NCI-H128 (cell line): ENCODE measurements around the gene RFX1.
"Not testable (repeated sequence)": the region's sequence is repeated elsewhere in the genome, so short reads cannot be mapped to it uniquely, and the experiment has no call there.

Experiments used
- DNase-seq: peaks from one replicate; lab custom pipeline; 2025; ENCODE audit not compliant: unreplicated experiment; lab: John Stamatoyannopoulos, UW

The RFX1 gene

GRCh38 chr19:13979686-13980085, 26.4 kb downstream of the RFX1 start:
- DNase-seq, result no peak

GRCh38 chr19:13979244-13979615, 26.9 kb downstream of the RFX1 start:
- DNase-seq, result no peak

GRCh38 chr19:13978351-13979243, 27.5 kb downstream of the RFX1 start:
- DNase-seq, result no peak

GRCh38 chr19:13977803-13978202, 28.3 kb downstream of the RFX1 start:
- no peak for DNase-seq

GRCh38 chr19:13976446-13976845, 29.7 kb downstream of the RFX1 start:
- DNase-seq, result no peak

- DNase-seq, result no peak
These were observed 30.2 kb downstream of the RFX1 start for GRCh38 chr19:13975870-13976269.

GRCh38 chr19:13974073-13974472, 32.0 kb downstream of the RFX1 start:
- DNase-seq, result no peak

- DNase-seq, result not testable (repeated sequence)
These were observed 32.6 kb downstream of the RFX1 start for GRCh38 chr19:13973479-13973878.

- DNase-seq, result no peak
These were observed 33.6 kb downstream of the RFX1 start for GRCh38 chr19:13972368-13973155.

- not testable (repeated sequence) for DNase-seq
These were observed 34.3 kb downstream of the RFX1 start for GRCh38 chr19:13971868-13972267.

- no peak for DNase-seq
These were observed 36.2 kb downstream of the RFX1 start for GRCh38 chr19:13969897-13970296.

GRCh38 chr19:13968999-13969398, 37.1 kb downstream of the RFX1 start:
- DNase-seq, result no peak

- DNase-seq, result no peak
These were observed 37.7 kb downstream of the RFX1 start for GRCh38 chr19:13968383-13968935.

GRCh38 chr19:13967206-13967605, 38.9 kb downstream of the RFX1 start:
- not testable (repeated sequence) for DNase-seq

- DNase-seq, result no peak
These were observed 39.4 kb downstream of the RFX1 start for GRCh38 chr19:13966684-13967128.

- DNase-seq, result no peak
These were observed 40.0 kb downstream of the RFX1 start for GRCh38 chr19:13965926-13966683.

- no peak for DNase-seq
These were observed 40.7 kb downstream of the RFX1 start for GRCh38 chr19:13965377-13965896.

- no peak for DNase-seq
These were observed 41.3 kb downstream of the RFX1 start for GRCh38 chr19:13964776-13965175.

GRCh38 chr19:13963603-13964105, 42.5 kb downstream of the RFX1 start:
- DNase-seq, result no peak
